Sigmoid colon (tissue), 7 donors: Measurements from ENCODE around the gene CTSL. TPM values are rescaled to one million over a fixed set of nuclear protein-coding genes. Genes with fewer than 3 reads are reported as not detected.

ENCODE experiments used
- DNase-seq: peaks from one replicate; pipeline ENCODE4 v3.0.0-alpha.2; 2019
- H3K27ac ChIP-seq, 4 donors: fragments of 200-600 bp; sonication (generic); one replicate each; pipeline ENCODE4 v1.5.1; 2016 to 2019; ENCODE audit warnings: mild to moderate bottlenecking in 1 of 4
- H3K27me3 ChIP-seq, 3 donors: fragments of 200-600 bp; sonication (generic); one replicate each; pipeline ENCODE4 v1.5.1; 2019; ENCODE audit warnings: mild to moderate bottlenecking in 1 of 3
- H3K36me3 ChIP-seq, 4 donors: fragments of 200-600 bp; sonication (generic); one replicate each; pipeline ENCODE4 v1.5.1; 2016 to 2019
- H3K4me1 ChIP-seq, 4 donors: fragments of 200-600 bp; sonication (generic); one replicate each; pipeline ENCODE4 v1.5.1; 2017 to 2019
- H3K4me3 ChIP-seq, 4 donors: fragments of 200-600 bp; sonication (generic); one replicate each; pipeline ENCODE4 v1.5.1; 2017 to 2019; ENCODE audit warnings: mild to moderate bottlenecking in 2 of 4, moderate library complexity in 1 of 4
- H3K9me3 ChIP-seq, 4 donors: fragments of 200-600 bp in 3 of 4; sonication (generic) in 3 of 4; one replicate each; pipeline versions ENCODE4 v1.5.1 to v1.6.1; 2013 to 2019
- CTCF ChIP-seq, 4 experiments: fragments of 450-650 bp in 3 of 4; fragments of 200-600 bp in 1 of 4; IDR thresholded peaks; one replicate each; pipeline ENCODE4 v1.5.1; 2016 to 2019; ENCODE audit warnings: antibody characterized with exemption in 4 of 4, mild to moderate bottlenecking in 3 of 4, moderate library complexity in 2 of 4
- EP300 ChIP-seq, 4 donors: sonication (generic); formaldehyde crosslinking; IDR thresholded peaks; one replicate each; pipeline ENCODE4 v1.6.1; 2017; ENCODE audit warnings: antibody characterized with exemption in 4 of 4
- POLR2A ChIP-seq, 2 donors: fragments of 450-650 bp; IDR thresholded peaks; one replicate each; pipeline ENCODE4 v1.6.1; 2016; ENCODE audit warnings: antibody characterized with exemption in 2 of 2, mild to moderate bottlenecking in 2 of 2, moderate library complexity in 2 of 2
- POLR2AphosphoS5 ChIP-seq, 4 donors: sonication (generic); formaldehyde crosslinking; IDR thresholded peaks; one replicate each; pipeline ENCODE4 v1.6.1; 2017; ENCODE audit warnings: antibody characterized with exemption in 4 of 4
- WGBS, 2 donors: extraction: QIAGEN DNeasy Blood & Tissue Kit; methylation state at CpG; one replicate each; pipeline ENCODE4 v1.1.7; 2013; 5-methylcytosine and 5-hydroxymethylcytosine counted together
- intact Hi-C: fragments of 100-400 bp; cut with DNase I; formaldehyde crosslinking; loops from one replicate; pipeline ENCODE4 v1.15.1; 2023
- polyA plus RNA-seq, 3 donors: library from polyadenylated mRNA; stranded (reverse); fragments of 200-250 nt; gene quantifications; one replicate each; pipeline ENCODE4 v1.2.3, GENCODE V29; 2013
- total RNA-seq, 4 donors: library from RNA; depleted of rRNA; stranded (reverse); fragments of >200 nt; gene quantifications; one replicate each; pipeline ENCODE4 v1.1.0, GENCODE V29; 2016
- donor health status: healthy with polysubstance abuse.
- donor health status: Bipolar disorder and iron deficiency.
- donor health status: healthy.

CTSL gene
- total and polyA plus RNA-seq, 7 donors, result 35.4 to 179 (median 107) TPM

DNA sequence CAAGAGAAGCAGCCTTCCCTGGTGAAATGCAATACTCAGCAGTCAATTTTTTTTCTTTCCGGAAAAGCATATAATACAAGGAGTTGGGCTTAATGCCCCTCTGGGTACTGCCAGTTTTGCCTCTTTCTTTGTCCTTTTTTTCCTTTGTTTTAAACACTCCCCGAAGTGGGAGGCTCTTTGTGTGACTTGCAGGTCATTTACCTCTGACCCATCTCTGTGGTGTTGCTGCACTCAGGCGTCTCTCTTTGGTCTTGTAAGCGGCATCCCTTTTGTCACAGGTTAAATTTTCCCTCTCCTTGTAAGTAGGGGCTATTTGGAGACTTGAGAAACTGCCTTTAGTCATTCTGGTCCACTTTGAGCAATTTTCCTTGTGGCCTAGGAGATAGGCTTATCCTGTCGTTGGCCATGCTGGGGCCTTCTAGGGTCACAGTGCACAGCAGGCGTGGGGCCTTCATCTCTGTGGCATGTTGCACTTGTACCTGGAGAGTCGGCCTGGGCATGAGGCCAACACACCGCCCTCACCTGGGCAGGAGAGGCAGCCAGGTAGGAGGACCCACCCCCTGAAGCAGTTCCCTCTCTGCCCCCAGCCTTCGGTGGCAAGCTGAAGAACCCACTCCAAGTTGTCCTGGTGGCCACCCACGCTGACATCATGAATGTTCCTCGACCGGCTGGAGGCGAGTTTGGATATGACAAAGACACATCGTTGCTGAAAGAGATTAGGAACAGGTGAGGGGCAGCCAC, 27.7 kb upstream of the CTSL start:
- no peak for DNase-seq
- Histone ChIP-seq H3K27me3 (no peaks in the 10 kb centered on the region), H3K9me3 (no peaks in the 10 kb centered on the region), H3K27ac (no peak overlapping the region), H3K4me1 (no peaks in the 10 kb centered on the region), H3K4me3 (no peak overlapping the region), H3K36me3 (peaks cover 13 to 93% (median 32%) of the 10 kb centered on the region in 4 donors)
- intact Hi-C loops, result no loop called here
- TF ChIP-seq POLR2A (IDR thresholded peaks at IDR 0.05) (no peak), CTCF (IDR thresholded peaks at IDR 0.05) (no peak), POLR2AphosphoS5 (IDR thresholded peaks at IDR 0.05) (no peak), EP300 (IDR thresholded peaks at IDR 0.05) (no peak)
- 86 to 90% methylated on average over 14 of the region's 14 CpGs for WGBS, 2 donors

GRCh38 chr9:87699835-87700234, 26.1 kb upstream of the CTSL start:
- no peak for DNase-seq
- no peak for TF ChIP-seq POLR2A (IDR thresholded peaks at IDR 0.05)
- TF ChIP-seq EP300 (IDR thresholded peaks at IDR 0.05), result no peak
- TF ChIP-seq POLR2AphosphoS5 (IDR thresholded peaks at IDR 0.05), result no peak
- TF ChIP-seq CTCF (IDR thresholded peaks at IDR 0.05), result no peak
- H3K9me3 ChIP-seq, result no peaks in the 10 kb centered on the region
- 93 to 97% methylated on average over 4 of the region's 4 CpGs for WGBS, 2 donors
- no peaks in the 10 kb centered on the region for H3K27me3 ChIP-seq
- intact Hi-C loops, result no loop called here
- H3K27ac ChIP-seq, result no peak overlapping the region
- no peaks in the 10 kb centered on the region for H3K4me1 ChIP-seq
- no peak overlapping the region for H3K4me3 ChIP-seq
- H3K36me3 ChIP-seq, result peaks cover 16 to 94% (median 35%) of the 10 kb centered on the region in 4 donors

DNA sequence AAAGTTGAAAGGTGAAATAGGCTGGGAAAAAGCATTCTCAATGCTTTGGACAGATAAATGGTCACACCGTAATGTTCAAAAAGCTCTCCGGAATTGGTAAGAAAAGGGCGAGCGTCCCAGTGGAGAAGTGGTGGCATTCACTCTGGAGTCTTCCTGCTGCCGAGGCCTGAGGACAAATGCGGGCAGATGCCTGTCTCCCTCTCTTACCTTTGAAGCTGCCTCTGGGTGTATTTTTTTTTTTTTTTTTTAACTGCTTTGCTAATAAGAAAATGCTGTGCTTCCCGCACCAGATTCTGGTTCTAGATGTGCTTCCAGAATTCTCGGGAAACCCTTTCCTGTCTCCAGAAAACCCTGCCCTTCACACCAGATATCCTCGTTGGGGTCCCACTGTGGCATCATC, 24.4 kb upstream of the CTSL start:
- no peaks in the 10 kb centered on the region for H3K9me3 ChIP-seq
- DNase-seq, result no peak
- no peaks in the 10 kb centered on the region for H3K4me1 ChIP-seq
- TF ChIP-seq POLR2A (IDR thresholded peaks at IDR 0.05) (no peak), EP300 (IDR thresholded peaks at IDR 0.05) (no peak), POLR2AphosphoS5 (IDR thresholded peaks at IDR 0.05) (no peak), CTCF (IDR thresholded peaks at IDR 0.05) (no peak)
- intact Hi-C loops, result no loop called here
- peaks cover 16 to 89% (median 34%) of the 10 kb centered on the region in 4 donors for H3K36me3 ChIP-seq
- H3K4me3 ChIP-seq, result no peak overlapping the region
- WGBS, 2 donors, result 89 to 96% methylated on average over 9 of the region's 9 CpGs
- H3K27ac ChIP-seq, result no peak overlapping the region
- H3K27me3 ChIP-seq, result no peaks in the 10 kb centered on the region

DNA sequence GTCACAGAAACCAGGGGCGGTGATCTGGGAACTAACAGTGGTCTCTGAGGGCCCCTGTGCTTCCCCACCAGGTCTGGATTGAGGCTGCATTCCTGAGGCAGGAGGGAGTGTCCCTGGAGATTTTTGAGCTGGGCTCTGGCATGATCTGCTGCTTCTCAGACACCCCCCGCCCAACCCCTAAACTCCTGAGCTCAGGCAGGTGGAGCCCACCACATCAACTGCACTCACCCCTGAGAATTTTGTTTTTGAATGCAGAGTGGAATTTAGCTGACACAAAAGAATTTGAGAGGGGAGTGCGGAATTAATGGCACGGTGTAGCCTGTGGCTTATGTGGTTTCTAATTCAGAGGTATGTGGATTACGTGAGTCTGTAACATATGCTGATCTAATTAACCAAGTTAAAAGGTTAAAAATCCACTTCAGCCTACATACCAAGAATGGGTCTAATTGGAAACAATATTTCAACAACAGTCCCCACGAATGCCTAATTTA, 23.9 kb upstream of the CTSL start:
- H3K36me3 ChIP-seq, result peaks cover 15 to 89% (median 34%) of the 10 kb centered on the region in 4 donors
- 75 to 91% methylated on average over 6 of the region's 6 CpGs for WGBS, 2 donors
- no peaks in the 10 kb centered on the region for H3K27me3 ChIP-seq
- H3K4me3 ChIP-seq, result no peak overlapping the region
- no peak overlapping the region for H3K27ac ChIP-seq
- intact Hi-C loops, result no loop called here
- H3K4me1 ChIP-seq, result no peaks in the 10 kb centered on the region
- H3K9me3 ChIP-seq, result no peaks in the 10 kb centered on the region
- DNase-seq, result no peak
- TF ChIP-seq POLR2A (IDR thresholded peaks at IDR 0.05), result no peak
- TF ChIP-seq POLR2AphosphoS5 (IDR thresholded peaks at IDR 0.05), result no peak
- no peak for TF ChIP-seq EP300 (IDR thresholded peaks at IDR 0.05)

DNA sequence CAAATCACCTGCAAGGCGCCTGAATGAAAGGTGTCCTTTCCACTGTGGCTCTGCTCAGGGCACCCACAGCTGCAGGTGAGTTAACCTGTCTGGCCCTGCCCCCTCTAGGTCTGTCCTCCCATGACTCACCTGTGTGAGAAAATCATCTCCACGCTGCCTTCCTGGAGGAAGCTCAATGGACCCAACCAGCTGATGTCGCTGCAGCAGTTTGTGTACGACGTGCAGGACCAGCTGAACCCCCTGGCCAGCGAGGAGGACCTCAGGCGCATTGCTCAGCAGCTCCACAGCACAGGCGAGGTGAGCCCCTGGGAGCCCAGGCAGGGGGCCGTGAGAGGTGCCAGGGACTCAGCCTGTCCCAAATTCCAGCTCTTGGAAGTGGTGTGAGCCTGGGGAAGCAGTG, 23.0 kb upstream of the CTSL start:
- Histone ChIP-seq H3K27me3 (no peaks in the 10 kb centered on the region), H3K4me1 (peaks cover 0 to 7% (median 4%) of the 10 kb centered on the region in 4 donors), H3K4me3 (no peak overlapping the region), H3K9me3 (no peaks in the 10 kb centered on the region), H3K36me3 (peaks cover 11 to 85% (median 29%) of the 10 kb centered on the region in 4 donors), H3K27ac (no peak overlapping the region)
- intact Hi-C loops, result no loop called here
- WGBS, 2 donors, result 92 to 94% methylated on average over 9 of the region's 9 CpGs
- no peak for DNase-seq
- TF ChIP-seq POLR2A (IDR thresholded peaks at IDR 0.05) (no peak), CTCF (IDR thresholded peaks at IDR 0.05) (no peak), POLR2AphosphoS5 (IDR thresholded peaks at IDR 0.05) (no peak), EP300 (IDR thresholded peaks at IDR 0.05) (no peak)
